Activated T-helper 1 cell treated with anti-CD3 and anti-CD28 coated beads, Interleukin-12 subunit alpha, Interleukin-12 subunit beta, Interleukin-2, Interleukin-4 antibody, amounts not matched to agents 30 ng/mL and 10 ng/mL and 1 ng/mL, durations not matched to agents 14 hours and 24 hours and 36 hours (primary cell): ENCODE data around the gene CGB1. TPM values are rescaled to one million over a fixed set of nuclear protein-coding genes. Genes with fewer than 3 reads are reported as not detected.
"Not testable (repeated sequence)": the region's sequence is repeated elsewhere in the genome, so short reads cannot be mapped to it uniquely, and the experiment has no call there.

Experiments
- DNase-seq: peaks from one replicate; pipeline ENCODE4 v3.0.0; 2021; ENCODE audit warnings: low spot score
- H3K27ac Mint-ChIP-seq: one replicate; pipeline ENCODE4 v1.8.0; 2021; ENCODE audit warnings: mild to moderate bottlenecking, mixed read lengths
- H3K27me3 Mint-ChIP-seq: one replicate; pipeline ENCODE4 v1.8.0; 2022; ENCODE audit warnings: mild to moderate bottlenecking, moderate library complexity, mixed read lengths; ENCODE audit not compliant: insufficient read depth
- H3K36me3 Mint-ChIP-seq: one replicate; pipeline ENCODE4 v1.8.0; 2021; ENCODE audit warnings: low read depth, mixed read lengths
- H3K4me1 Mint-ChIP-seq: one replicate; pipeline ENCODE4 v1.8.0; 2021; ENCODE audit warnings: low read depth, mixed read lengths
- H3K4me3 Mint-ChIP-seq: one replicate; pipeline ENCODE4 v1.8.0; 2021; ENCODE audit warnings: mild to moderate bottlenecking, moderate library complexity, mixed read lengths
- H3K9me3 Mint-ChIP-seq: one replicate; pipeline ENCODE4 v1.8.0; 2021; ENCODE audit warnings: mixed read lengths
- intact Hi-C: fragments of 100-400 bp; cut with micrococcal nuclease; formaldehyde crosslinking; loops from one replicate; pipeline ENCODE4 v1.15.1; 2024
- total RNA-seq: library from RNA; stranded (reverse); gene quantifications from 2 replicates; pipeline ENCODE4 v1.2.3, GENCODE V29; 2022

The CGB1 gene
- not detected in 2 replicates for total RNA-seq

DNA sequence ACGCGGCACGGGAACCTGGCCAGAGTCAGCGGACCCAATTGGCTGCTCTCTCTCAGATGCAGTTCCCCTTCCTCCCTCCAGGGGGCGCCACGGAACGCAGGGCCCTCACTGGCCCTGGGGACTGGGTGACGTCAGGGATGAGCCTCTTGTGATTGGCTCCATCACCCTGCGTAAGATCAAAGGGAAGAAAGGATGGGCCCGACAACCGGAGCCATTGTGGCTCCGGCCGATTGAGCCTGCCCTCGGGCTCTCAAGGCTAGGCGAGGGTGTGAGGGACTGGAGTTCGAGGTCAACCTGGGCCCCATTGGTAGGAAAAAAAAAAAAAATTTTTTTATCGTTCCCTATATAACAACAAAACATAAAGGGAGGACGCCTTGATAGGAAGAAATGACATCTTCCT is at the start of gene CGB1:
Gene CGB1, minus strand, starts transcription at position 81 of the 400 bp plus-strand sequence. CDS start 184 bp downstream, outside the sequence.
- DNase-seq, H3K27ac Mint-ChIP-seq, H3K4me3 Mint-ChIP-seq, H3K4me1 Mint-ChIP-seq, intact Hi-C loops, H3K9me3 Mint-ChIP-seq, H3K36me3 Mint-ChIP-seq, H3K27me3 Mint-ChIP-seq: not testable (repeated sequence)

DNA sequence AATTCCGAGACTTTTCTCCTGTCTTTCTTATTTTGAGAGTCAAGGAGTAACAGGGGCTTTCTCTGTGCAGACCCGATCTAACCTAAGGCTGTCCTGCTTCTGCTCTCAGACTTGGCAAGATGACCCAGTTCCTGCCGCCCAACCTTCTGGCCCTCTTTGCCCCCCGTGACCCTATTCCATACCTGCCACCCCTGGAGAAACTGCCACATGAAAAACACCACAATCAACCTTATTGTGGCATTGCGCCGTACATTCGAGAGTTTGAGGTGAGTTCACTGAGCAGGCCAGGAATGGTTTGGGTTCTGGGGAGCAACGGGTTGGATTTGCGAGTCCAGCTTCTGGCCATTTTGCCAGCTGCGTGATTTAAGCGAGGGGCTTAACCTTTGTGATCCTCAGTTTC is 49.6 kb upstream of the CGB1 start:
- intact Hi-C loops, result no loop called here
- Mint-ChIP-seq H3K36me3 (peaks cover 33% of the 10 kb centered on the region), H3K27ac (peak overlapping the region; percentile 80), H3K4me1 (peaks cover 36% of the 10 kb centered on the region), H3K9me3 (no peaks in the 10 kb centered on the region), H3K4me3 (peak overlapping the region; percentile 99), H3K27me3 (peaks cover 2% of the 10 kb centered on the region)
- no peak for DNase-seq

DNA sequence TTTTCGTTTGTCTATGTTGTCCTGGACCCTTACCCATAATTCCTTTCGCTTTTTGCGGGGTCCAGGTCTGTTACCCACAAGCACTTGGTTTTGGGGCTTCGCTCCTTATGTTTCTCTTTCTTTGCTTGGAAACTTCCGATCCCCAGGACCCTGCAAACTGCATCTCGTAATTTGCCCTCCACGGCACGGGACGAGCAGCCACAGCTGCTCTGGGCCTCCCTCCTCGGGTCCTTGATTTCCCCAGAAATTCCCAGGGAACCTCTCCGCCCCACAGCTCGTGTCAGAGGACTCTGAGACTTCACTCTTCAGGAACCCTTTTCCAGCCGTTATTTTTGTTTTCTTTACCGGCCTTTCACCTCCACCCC is 49.2 kb upstream of the CGB1 start:
- Mint-ChIP-seq H3K4me1 (peaks cover 31% of the 10 kb centered on the region), H3K27ac (peak overlapping the region; percentile 80), H3K36me3 (peaks cover 30% of the 10 kb centered on the region), H3K27me3 (peaks cover 2% of the 10 kb centered on the region), H3K9me3 (no peaks in the 10 kb centered on the region), H3K4me3 (peak overlapping the region; percentile 99)
- DNase-seq, result no peak
- intact Hi-C loops, result loop anchor here (1.0 kb wide), 5 partner anchors 11 to 93 kb away; partner anchors contain the start of genes C19orf73, GYS1, LIN7B and PPFIA3

DNA sequence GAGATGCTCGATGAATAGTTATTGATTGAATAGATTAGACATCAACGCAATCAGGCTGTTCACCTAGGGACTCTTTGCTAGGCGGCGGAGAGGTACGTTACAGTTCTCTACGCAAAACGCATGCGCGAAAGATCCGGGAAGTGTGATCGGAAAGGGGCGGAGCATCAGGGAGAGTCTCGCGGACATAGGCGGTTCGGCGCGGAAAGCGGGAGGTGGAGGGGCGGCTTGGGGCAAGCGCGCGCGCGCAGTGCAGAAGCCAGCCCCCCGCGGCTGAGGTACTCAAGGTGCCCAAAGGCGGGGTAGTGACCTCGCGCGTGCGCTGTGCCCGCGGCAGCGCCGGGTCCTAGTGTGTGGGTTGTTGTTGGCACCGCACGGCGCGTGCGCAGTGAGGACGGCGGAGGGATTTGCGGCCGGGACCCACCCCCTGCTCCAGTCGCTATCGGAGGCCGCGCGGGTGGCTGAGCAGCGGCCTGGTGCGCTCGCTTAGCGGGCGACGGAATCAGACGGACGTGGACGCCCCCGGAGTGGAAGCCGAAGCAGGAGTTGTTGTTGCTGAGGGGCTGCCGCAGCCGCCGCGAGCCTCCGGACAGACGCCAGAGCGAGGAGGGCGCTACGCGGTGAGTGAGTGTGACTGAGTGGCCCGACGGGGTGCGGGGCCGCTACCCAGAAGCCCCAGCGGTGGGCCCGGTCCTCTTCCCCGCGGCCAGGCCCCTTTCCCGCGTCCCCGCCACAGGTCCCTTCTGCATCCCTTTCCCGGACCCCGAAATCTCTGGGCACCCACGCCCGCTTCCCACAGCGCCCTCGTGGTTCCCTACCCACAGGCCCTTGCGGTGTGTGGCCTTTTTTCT is 48.5 kb upstream of the CGB1 start, which contains the start of gene SNRNP70:
Gene SNRNP70, plus strand, starts transcription at position 432 of the 848 bp plus-strand sequence. CDS start 964 bp downstream, outside the sequence.
- peaks cover 24% of the 10 kb centered on the region for H3K36me3 Mint-ChIP-seq
- no peaks in the 10 kb centered on the region for H3K9me3 Mint-ChIP-seq
- peak within 1 kb of the TSS; percentile 80 for H3K27ac Mint-ChIP-seq
- intact Hi-C loops, result loop anchor here (1.0 kb wide), 5 partner anchors 12 to 92 kb away; partner anchors contain the start of genes C19orf73, GYS1, LIN7B and PPFIA3
- H3K4me3 Mint-ChIP-seq, result peak within 1 kb of the TSS; percentile 99
- peaks cover 2% of the 10 kb centered on the region for H3K27me3 Mint-ChIP-seq
- DNase-seq, result peak; percentile 99
- peaks cover 25% of the 10 kb centered on the region for H3K4me1 Mint-ChIP-seq

DNA sequence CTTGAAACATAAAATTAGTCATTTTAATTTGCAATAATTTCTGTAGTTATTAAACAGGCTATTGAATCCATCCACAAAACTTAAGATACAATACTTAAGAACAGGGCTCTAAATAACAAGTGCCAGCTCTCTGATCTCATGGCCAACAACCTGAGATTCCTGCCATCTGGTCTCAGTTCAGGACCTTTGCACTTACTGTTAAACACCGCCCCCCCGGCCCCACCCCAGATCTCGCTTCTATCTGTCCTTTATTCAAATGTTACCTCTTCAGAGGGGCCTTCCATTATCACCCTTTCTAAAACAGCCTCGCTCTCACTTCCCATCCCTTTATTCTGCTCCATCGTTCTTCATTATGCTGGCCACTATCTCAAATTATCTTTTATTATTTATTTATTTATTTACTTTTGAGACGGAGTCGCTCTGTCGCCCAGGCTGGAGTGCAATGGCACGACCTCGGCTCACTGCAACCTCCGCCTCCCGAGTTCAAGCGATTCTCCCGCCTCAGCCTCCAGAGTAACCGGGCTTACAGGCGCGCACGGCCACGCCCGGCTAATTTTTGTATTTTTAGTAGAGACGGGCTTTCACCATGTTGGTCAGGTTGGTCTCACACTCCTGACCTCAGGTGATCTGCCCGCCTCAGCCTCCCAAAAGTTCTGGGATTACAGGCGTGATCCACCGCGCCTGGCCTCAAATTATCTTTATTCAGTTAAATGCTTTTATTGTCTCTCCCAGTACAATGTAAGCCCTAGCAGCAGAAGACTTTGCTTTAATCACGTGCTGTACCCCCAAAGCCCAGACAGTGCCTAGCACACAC is 47.7 kb upstream of the CGB1 start:
- Mint-ChIP-seq H3K27ac (peak overlapping the region; percentile 80), H3K4me1 (peaks cover 22% of the 10 kb centered on the region), H3K9me3 (no peaks in the 10 kb centered on the region), H3K36me3 (peaks cover 19% of the 10 kb centered on the region), H3K27me3 (peaks cover 2% of the 10 kb centered on the region), H3K4me3 (peak overlapping the region; percentile 99)
- no peak for DNase-seq
- intact Hi-C loops, result loop anchor here (1.0 kb wide), 5 partner anchors 13 to 91 kb away; partner anchors contain the start of genes C19orf73, GYS1, LIN7B and PPFIA3

DNA sequence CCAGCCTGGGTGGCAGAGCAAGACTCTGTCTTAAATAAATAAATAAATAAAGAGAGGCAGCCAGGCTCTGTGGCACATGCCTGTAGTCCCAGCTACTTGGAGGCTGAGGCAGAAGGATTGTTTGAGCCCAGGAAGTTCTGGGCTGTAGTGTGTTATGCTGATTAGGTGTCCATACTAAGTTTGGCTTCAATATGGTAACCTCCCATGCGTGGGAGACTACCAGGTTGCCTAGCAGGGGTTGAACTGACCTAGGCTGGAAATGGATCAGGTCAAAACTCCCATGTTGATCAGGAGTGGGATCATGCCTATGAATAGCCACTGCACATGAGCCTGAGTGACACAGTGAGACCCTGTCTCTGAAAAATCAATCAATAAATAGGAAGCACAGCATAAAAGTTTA is 44.6 kb upstream of the CGB1 start:
- Mint-ChIP-seq H3K9me3 (no peaks in the 10 kb centered on the region), H3K27me3 (peaks cover 2% of the 10 kb centered on the region), H3K4me1 (peaks cover 10% of the 10 kb centered on the region), H3K4me3 (no peak overlapping the region), H3K27ac (no peak overlapping the region), H3K36me3 (peaks cover 6% of the 10 kb centered on the region)
- intact Hi-C loops, result no loop called here
- DNase-seq, result no peak

DNA sequence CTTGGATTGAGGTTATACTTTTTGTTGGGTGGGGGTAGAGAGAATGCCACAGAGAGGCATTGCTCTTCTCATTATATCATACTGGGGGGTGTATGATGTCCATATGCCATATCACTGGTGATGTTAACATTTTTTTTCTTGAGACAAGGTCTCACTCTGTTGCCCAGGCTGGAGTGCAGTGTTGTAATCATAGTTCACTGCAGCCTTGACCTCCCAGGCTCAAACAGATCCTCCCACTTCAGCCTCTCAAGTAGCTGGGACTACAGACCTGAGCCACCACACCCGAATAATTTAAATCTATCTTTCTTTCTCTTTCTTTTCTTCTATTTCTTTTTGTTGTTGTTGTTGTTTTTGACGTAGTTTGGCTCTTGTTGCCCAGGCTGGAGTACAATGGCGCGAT is 43.7 kb upstream of the CGB1 start:
- no peaks in the 10 kb centered on the region for H3K36me3 Mint-ChIP-seq
- no peak overlapping the region for H3K4me3 Mint-ChIP-seq
- no peak for DNase-seq
- peaks cover 2% of the 10 kb centered on the region for H3K27me3 Mint-ChIP-seq
- H3K4me1 Mint-ChIP-seq, result peaks cover 5% of the 10 kb centered on the region
- intact Hi-C loops, result no loop called here
- H3K27ac Mint-ChIP-seq, result no peak overlapping the region
- no peaks in the 10 kb centered on the region for H3K9me3 Mint-ChIP-seq

DNA sequence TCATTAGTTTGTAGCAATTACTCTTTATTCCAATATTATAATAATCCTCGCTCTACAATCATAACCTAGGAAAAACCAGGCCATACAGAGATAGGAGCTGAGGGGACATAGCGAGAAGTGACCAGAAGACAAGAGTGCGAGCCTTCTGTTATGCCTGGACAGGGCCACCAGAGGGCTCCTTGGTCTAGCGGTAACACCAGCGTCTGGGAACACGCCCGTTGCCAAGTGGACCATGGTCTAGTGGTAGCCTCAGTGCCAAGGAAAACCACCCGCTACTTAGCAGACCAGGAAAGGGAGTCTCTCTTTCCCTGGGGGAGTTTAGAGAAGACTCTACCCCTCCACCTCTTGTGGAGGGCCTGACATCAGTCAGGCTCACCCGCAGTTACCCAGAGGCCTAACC is 38.2 kb upstream of the CGB1 start:
- DNase-seq, H3K4me3 Mint-ChIP-seq, H3K9me3 Mint-ChIP-seq, H3K27ac Mint-ChIP-seq, H3K36me3 Mint-ChIP-seq: not testable (repeated sequence)
- intact Hi-C loops, result loop anchor here (1.0 kb wide), 1 partner anchor 71 kb away; no protein-coding TSS in a partner anchor
- Mint-ChIP-seq H3K27me3 (peaks cover 33% of the 10 kb centered on the region), H3K4me1 (peaks cover 10% of the 10 kb centered on the region)

DNA sequence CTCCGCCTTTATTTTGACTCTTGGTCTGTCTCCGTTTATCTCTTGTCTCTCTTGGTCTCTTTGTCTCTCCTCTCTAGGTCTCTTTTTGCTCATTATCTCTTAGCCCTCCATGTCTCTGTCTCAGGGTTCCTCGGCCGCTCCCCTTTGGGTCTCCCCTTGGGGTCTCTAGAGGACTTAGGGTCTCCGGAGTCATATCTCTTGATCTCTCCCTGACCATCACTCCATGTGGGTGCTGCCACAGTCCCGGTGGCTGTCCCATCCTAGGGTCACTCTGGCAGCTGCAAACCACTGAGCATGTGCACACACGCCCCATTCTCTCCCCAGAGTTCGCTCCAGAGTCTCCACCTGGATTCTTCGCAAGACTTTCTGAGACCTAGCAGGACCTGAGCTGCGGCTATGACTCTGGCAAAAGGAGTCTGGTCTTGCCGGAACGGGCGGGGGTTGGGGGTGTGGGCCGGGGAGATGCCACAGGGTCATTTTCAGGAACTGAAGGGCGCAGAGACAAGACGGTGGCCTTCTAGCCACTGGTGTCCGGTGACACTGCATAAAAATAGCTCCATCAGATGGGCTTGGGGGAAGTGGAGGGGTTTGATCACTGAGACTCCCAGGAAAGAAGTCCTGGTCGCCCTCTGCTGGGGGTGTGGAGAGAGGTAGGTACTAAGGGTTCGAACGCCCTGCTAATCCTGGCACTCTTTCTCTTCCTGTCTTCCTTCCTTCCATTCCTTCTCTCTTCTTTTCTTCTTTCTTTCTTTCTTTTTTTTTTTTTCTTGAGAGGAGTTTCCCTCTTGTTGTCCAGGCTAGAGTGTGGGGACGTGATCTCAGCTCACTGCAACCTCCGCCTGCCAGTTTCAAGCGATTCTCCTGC is 37.1 kb upstream of the CGB1 start:
- peaks cover 42% of the 10 kb centered on the region for H3K27me3 Mint-ChIP-seq
- peaks cover 3% of the 10 kb centered on the region for H3K36me3 Mint-ChIP-seq
- DNase-seq, result no peak
- H3K4me1 Mint-ChIP-seq, result peaks cover 10% of the 10 kb centered on the region
- H3K4me3 Mint-ChIP-seq, result peak overlapping the region; percentile 42
- no peaks in the 10 kb centered on the region for H3K9me3 Mint-ChIP-seq
- intact Hi-C loops, result no loop called here
- no peak overlapping the region for H3K27ac Mint-ChIP-seq

DNA sequence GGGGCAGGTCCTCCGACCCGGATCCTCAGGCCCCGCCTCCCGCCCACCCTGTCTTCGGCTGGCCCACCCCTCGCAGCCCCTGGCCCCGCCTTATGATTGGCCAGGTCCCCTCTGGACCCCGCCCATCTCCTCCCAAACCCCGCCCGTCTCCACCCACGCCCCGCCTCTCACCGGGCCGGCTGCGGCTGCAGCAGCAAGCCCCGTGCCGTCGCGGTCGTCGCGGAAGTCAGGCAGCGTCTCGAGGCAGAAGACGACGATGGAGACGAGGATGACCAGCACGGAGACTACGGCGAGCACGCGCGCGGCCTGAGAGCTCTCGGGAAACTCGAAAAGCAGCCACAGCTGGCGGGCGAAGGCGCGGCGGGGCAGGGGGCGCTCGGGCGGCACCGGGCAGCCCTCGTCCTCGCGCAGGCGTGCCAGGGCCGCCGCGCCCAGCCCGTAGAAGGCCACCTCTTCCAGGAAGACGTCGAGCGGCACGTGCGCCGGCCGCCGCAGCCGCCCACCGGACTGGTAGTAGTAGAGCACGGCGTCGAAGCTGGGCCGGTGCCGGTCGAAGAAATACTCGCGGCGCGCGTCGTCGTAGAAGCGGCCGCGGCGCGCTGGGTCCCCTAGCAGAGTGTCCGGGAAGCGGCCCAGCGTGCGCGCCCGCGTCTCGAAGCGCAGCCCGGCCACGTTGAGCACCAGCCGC is 35.3 kb upstream of the CGB1 start:
- intact Hi-C loops, result no loop called here
- DNase-seq, result no peak
- Mint-ChIP-seq H3K36me3 (peaks cover 3% of the 10 kb centered on the region), H3K4me1 (peaks cover 10% of the 10 kb centered on the region), H3K27ac (no peak overlapping the region), H3K4me3 (no peak overlapping the region), H3K27me3 (peaks cover 56% of the 10 kb centered on the region), H3K9me3 (no peaks in the 10 kb centered on the region)

DNA sequence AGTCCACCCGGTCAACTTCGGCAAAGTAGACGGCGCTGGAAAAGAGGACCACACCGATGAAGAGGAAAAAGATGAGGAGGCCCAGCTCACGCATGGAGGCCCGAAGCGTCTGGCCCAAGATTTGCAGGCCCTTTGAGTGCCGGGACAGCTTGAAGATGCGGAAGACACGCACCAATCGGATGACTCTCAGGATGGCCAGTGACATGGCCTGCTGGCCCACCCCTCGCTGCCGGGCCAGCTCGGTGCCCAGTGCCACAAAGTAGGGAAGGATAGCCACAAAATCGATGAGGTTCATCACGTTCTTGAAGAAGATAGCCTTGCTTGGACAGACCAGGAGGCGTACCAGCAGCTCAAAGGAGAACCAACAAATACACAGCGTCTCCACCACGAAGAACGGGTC is 33.7 kb upstream of the CGB1 start:
- H3K4me3 Mint-ChIP-seq, result no peak overlapping the region
- peaks cover 3% of the 10 kb centered on the region for H3K36me3 Mint-ChIP-seq
- H3K27me3 Mint-ChIP-seq, result peaks cover 71% of the 10 kb centered on the region
- DNase-seq, result no peak
- intact Hi-C loops, result no loop called here
- H3K27ac Mint-ChIP-seq, result peak overlapping the region; percentile 45
- H3K9me3 Mint-ChIP-seq, result no peaks in the 10 kb centered on the region
- H3K4me1 Mint-ChIP-seq, result peaks cover 10% of the 10 kb centered on the region

DNA sequence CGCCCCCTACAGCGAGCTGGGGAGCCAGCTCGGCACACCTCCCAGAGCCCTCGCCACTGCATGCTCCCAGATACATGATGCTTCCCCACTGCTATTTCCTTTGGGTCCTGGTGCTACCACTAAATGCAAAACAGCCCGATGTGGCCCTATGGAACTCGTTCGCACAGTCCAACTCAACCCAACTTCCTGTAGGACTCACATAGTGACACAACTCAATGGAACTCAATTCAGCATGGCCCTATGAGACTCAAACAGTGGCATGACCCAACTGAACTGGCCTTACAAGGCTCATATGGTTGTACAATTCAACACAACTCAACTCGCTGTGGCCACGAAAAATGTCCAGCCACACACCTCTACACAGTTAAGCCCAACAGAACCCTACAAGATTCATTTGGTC is 32.3 kb upstream of the CGB1 start:
- Mint-ChIP-seq H3K9me3 (no peaks in the 10 kb centered on the region), H3K4me1 (peaks cover 10% of the 10 kb centered on the region), H3K4me3 (no peak overlapping the region), H3K27ac (no peak overlapping the region), H3K27me3 (peaks cover 75% of the 10 kb centered on the region), H3K36me3 (peaks cover 3% of the 10 kb centered on the region)
- DNase-seq, result no peak
- intact Hi-C loops, result no loop called here
